Nucleus accumbens (tissue), 56 donors: Measurements from ENCODE around the gene NT5DC3.

Experiments
- DNase-seq, 56 donors: peaks; one replicate each; lab custom pipeline; 2025; lab: John Stamatoyannopoulos, UW

NT5DC3 gene

GRCh38 chr12:103791350-103791920, 49.6 kb downstream of the NT5DC3 start:
- no peak for DNase-seq

GRCh38 chr12:103786201-103786600, 54.8 kb downstream of the NT5DC3 start:
- no peak for DNase-seq

GRCh38 chr12:103785243-103786031, 55.6 kb downstream of the NT5DC3 start:
- DNase-seq: no peak

- no peak for DNase-seq
These were observed 57.0 kb downstream of the NT5DC3 start for GRCh38 chr12:103783744-103784664.

GRCh38 chr12:103782399-103782798, 58.6 kb downstream of the NT5DC3 start:
- no peak for DNase-seq

- no peak for DNase-seq
These were observed 60.0 kb downstream of the NT5DC3 start for GRCh38 chr12:103780992-103781391.

GRCh38 chr12:103780093-103780440, 61.0 kb downstream of the NT5DC3 start:
- DNase-seq: no peak

- DNase-seq: no peak
These were observed 61.5 kb downstream of the NT5DC3 start for GRCh38 chr12:103779410-103780092.

- DNase-seq: no peak
These were observed 62.3 kb downstream of the NT5DC3 start for GRCh38 chr12:103778781-103779180.

- DNase-seq: no peak
These were observed 66.0 kb downstream of the NT5DC3 start for GRCh38 chr12:103774977-103775560.

GRCh38 chr12:103773109-103773910, 67.7 kb downstream of the NT5DC3 start:
- DNase-seq: peak in 7 of 56 donors; percentile 1 to 40 (median 22)

GRCh38 chr12:103772367-103773108, 68.5 kb downstream of the NT5DC3 start:
- no peak for DNase-seq

- peak in 27 of 56 donors; percentile 2 to 56 (median 13) for DNase-seq
These were observed 69.6 kb downstream of the NT5DC3 start for GRCh38 chr12:103771466-103771865.

- DNase-seq: no peak
These were observed 71.6 kb downstream of the NT5DC3 start for GRCh38 chr12:103769240-103769945.

- no peak for DNase-seq
These were observed 72.4 kb downstream of the NT5DC3 start for GRCh38 chr12:103768467-103769123.

- no peak for DNase-seq
These were observed 75.0 kb downstream of the NT5DC3 start for GRCh38 chr12:103766028-103766427.

- no peak for DNase-seq
These were observed 75.7 kb downstream of the NT5DC3 start for GRCh38 chr12:103765322-103765721.
